Activated B cell treated with CpG ODN at 0.5 μM for 24 hours (primary cell): ENCODE measurements around the gene ERCC1. TPM values are rescaled to one million over a fixed set of nuclear protein-coding genes. Genes with fewer than 3 reads are reported as not detected.
"Not testable (repeated sequence)": the region's sequence is repeated elsewhere in the genome, so short reads cannot be mapped to it uniquely, and the experiment has no call there.

Experiments used
- ATAC-seq: fragments of 200-7000 bp; cut with Tn5 transposase; one replicate; pipeline ENCODE4 v1.10.0; 2021; ENCODE audit warnings: low read depth, mild to moderate bottlenecking, moderate library complexity
- CTCF ChIA-PET: fragments of 350-600 bp; sonication (Branson Sonifier 250); formaldehyde crosslinking; loops from one replicate; lab custom pipeline; 2021; ENCODE audit warnings: antibody characterized with exemption; lab: Charles Lee
- POLR2A ChIA-PET: fragments of 350-600 bp; sonication (Branson Sonifier 250); formaldehyde crosslinking; loops from one replicate; lab custom pipeline; 2021; ENCODE audit warnings: antibody characterized with exemption; lab: Charles Lee
- DNase-seq: peaks from one replicate; pipeline ENCODE4 v3.0.0; 2022
- H3K27ac Mint-ChIP-seq: one replicate; pipeline ENCODE4 v1.8.0; 2020; ENCODE audit warnings: mixed read lengths
- H3K27me3 Mint-ChIP-seq: one replicate; pipeline ENCODE4 v1.8.0; 2021; ENCODE audit warnings: mixed read lengths
- H3K36me3 Mint-ChIP-seq: one replicate; pipeline ENCODE4 v1.8.0; 2021; ENCODE audit warnings: low read depth, mixed read lengths
- H3K4me1 Mint-ChIP-seq: one replicate; pipeline ENCODE4 v1.8.0; 2021; ENCODE audit warnings: mixed read lengths
- H3K4me3 Mint-ChIP-seq: one replicate; pipeline ENCODE4 v1.8.0; 2020; ENCODE audit warnings: mild to moderate bottlenecking, mixed read lengths
- H3K9me3 Mint-ChIP-seq: one replicate; pipeline ENCODE4 v1.8.0; 2020; ENCODE audit warnings: mixed read lengths
- intact Hi-C: fragments of 100-400 bp; cut with micrococcal nuclease; formaldehyde crosslinking; loops from one replicate; pipeline ENCODE4 v1.15.1; 2024
- total RNA-seq: library from RNA; stranded (reverse); gene quantifications from 2 replicates; pipeline ENCODE4 v1.2.3, GENCODE V29; 2022
- TF ChIP-seq, protein P1 (sequence below): fragments of 200-600 bp; IDR thresholded peaks from one replicate; pipeline ENCODE4 v1.8.0; 2022; ENCODE audit warnings: antibody characterized with exemption, mild to moderate bottlenecking

Gene ERCC1
- total RNA-seq, 1 donor from 2014 or later, result 69.2 TPM

DNA sequence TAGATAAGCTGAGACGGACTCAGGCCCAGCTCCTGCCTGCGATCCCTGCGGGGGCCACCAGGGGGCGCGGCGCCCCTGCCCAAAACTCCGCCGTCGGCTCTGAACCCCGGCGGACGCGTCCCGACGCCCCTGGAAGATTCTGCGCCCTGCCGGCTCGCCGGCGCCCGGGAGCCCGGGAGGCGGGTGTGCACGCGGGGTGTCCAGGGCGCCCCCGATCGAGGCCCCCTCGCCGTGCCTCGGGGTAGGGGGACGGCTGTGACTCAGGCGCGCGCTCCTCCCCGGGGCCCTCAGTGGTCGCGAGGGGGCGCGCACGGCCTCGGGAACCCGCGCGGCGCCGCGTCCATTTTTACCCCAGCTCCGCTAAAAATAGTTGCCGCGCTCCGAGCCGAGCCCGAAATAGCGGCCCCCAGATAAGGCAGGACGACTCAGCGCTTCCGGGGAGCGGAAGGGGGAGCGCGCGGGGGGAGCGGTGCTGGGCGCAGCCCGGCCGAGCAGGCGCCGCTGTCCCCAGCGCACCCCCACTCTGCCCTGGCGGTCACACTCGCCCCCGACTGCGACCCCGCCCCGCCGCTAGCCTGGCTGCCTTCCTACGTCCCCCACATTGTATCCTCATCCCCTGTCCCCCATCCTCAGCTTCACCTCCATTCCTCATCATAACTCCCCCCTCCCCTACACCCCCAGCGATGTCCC is 16.0 kb upstream of the ERCC1 start:
- ATAC-seq (peak; percentile 40), DNase-seq (peak; percentile 94)
- Mint-ChIP-seq H3K4me1 (peaks cover 37% of the 10 kb centered on the region), H3K27me3 (no peaks in the 10 kb centered on the region), H3K4me3 (peak overlapping the region; percentile 72), H3K27ac (peak overlapping the region; percentile 75), H3K36me3 (no peaks in the 10 kb centered on the region), H3K9me3 (no peaks in the 10 kb centered on the region)
- POLR2A ChIA-PET, result interaction anchor here (0.5 to 3.3 kb wide), 23 partner anchors 8 to 1847 kb away, joined by 3 to 92 read pairs (median 4); partner anchors contain the start of genes BLOC1S3, FOSB, QPCTL and SNRPD2
- CTCF ChIA-PET, result interaction anchor here (0.6 to 5.4 kb wide), 41 partner anchors 9 to 669 kb away, joined by 3 to 336 read pairs (median 4); partner anchors contain the start of genes ERCC1, FOSB, GEMIN7 and PPP1R13L
- intact Hi-C loops, result loop anchor here (1.0 to 2.0 kb wide), 8 partner anchors 11 to 204 kb away; partner anchors contain the start of genes ERCC1, FOSB and POLR1G
- TF ChIP-seq, protein P1, sequence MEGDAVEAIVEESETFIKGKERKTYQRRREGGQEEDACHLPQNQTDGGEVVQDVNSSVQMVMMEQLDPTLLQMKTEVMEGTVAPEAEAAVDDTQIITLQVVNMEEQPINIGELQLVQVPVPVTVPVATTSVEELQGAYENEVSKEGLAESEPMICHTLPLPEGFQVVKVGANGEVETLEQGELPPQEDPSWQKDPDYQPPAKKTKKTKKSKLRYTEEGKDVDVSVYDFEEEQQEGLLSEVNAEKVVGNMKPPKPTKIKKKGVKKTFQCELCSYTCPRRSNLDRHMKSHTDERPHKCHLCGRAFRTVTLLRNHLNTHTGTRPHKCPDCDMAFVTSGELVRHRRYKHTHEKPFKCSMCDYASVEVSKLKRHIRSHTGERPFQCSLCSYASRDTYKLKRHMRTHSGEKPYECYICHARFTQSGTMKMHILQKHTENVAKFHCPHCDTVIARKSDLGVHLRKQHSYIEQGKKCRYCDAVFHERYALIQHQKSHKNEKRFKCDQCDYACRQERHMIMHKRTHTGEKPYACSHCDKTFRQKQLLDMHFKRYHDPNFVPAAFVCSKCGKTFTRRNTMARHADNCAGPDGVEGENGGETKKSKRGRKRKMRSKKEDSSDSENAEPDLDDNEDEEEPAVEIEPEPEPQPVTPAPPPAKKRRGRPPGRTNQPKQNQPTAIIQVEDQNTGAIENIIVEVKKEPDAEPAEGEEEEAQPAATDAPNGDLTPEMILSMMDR, result peak; percentile 98

DNA sequence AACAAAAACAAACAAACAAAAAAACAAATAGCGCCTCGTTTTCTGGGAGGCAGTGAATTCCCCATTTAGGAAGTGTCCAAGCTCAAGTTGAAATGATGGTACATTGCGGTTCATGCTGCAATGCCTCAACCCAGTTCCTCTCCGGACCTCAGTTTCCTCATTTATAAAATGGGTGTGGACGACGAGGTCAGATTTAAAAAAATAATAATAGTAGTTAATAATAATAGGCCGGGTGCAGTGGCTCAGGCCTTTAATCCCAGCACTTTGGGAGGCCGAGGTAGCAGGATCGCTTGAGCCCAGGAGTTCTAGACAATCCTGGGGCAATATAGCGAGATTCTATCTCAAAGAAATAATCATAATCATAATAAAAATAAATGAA is 15.5 kb upstream of the ERCC1 start:
- Mint-ChIP-seq H3K4me3 (peak overlapping the region; percentile 72), H3K4me1 (peaks cover 33% of the 10 kb centered on the region), H3K27me3 (no peaks in the 10 kb centered on the region), H3K36me3 (no peaks in the 10 kb centered on the region), H3K9me3 (no peaks in the 10 kb centered on the region), H3K27ac (peak overlapping the region; percentile 56)
- ChIA-PET CTCF (interaction anchor here (0.6 to 5.4 kb wide), 40 partner anchors 9 to 668 kb away, joined by 3 to 336 read pairs (median 4); partner anchors contain the start of genes ERCC1, FOSB, GEMIN7 and PPP1R13L), POLR2A (interaction anchor here (0.6 to 3.3 kb wide), 21 partner anchors 9 to 1848 kb away, joined by 3 to 92 read pairs (median 5); partner anchors contain the start of genes BLOC1S3, FOSB, QPCTL and SNRPD2)
- intact Hi-C loops, result loop anchor here (1.0 to 2.0 kb wide), 8 partner anchors 11 to 204 kb away; partner anchors contain the start of genes ERCC1, FOSB and POLR1G
- ATAC-seq, result no peak
- no peak for DNase-seq
- TF ChIP-seq, protein P1, result no peak

DNA sequence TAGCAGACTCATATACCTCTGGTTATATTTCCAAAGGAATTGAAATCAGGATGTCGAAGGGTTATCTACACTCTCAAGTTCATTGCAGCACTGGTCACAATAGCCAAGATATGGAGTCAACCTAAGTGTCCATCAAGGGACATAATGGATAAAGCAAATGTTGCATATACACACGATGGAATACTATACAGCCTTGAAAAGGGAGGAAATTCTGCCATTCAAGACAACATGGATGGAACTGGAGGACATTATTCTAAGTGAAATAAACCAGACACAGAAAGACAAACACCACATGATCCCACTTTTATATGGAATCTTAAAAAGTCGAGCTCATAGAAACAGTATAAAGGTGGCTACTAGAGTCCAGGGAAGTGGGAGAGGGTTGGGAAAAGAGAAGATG is 13.6 kb upstream of the ERCC1 start:
- DNase-seq (no peak), ATAC-seq (no peak)
- POLR2A ChIA-PET, result interaction anchor here (3.3 kb wide), 1 partner anchor 42 kb away, joined by 92 read pairs; no protein-coding TSS in a partner anchor
- Mint-ChIP-seq H3K4me3 (no peak overlapping the region), H3K27me3 (no peaks in the 10 kb centered on the region), H3K9me3 (no peaks in the 10 kb centered on the region), H3K4me1 (peaks cover 20% of the 10 kb centered on the region), H3K27ac (no peak overlapping the region), H3K36me3 (no peaks in the 10 kb centered on the region)
- TF ChIP-seq, protein P1, result no peak
- CTCF ChIA-PET, result interaction anchor here (3.1 to 5.4 kb wide), 2 partner anchors 35 to 42 kb away, joined by 21 to 336 read pairs; no protein-coding TSS in a partner anchor
- intact Hi-C loops, result no loop called here

DNA sequence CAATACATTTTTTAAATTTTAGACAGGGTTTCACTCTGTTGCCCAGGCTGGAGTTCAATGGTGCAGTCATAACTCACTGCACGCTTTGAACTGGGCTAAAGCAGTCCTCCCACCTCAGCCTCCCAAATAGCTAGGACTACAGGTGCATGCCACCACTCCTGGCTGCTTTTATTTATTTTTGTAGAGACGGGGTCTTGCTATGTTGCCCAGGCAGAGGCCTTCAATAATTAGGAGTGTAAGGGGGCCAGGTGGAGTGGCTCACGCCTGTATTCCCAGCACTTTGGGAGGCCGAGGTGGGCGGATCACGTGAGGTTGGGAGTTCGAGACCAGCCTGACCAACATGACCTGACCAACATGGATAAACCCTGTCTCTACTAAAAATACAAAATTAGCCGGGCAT is 8.8 kb upstream of the ERCC1 start:
- CTCF ChIA-PET, DNase-seq, H3K27me3 Mint-ChIP-seq, H3K27ac Mint-ChIP-seq, H3K36me3 Mint-ChIP-seq, H3K4me3 Mint-ChIP-seq, ATAC-seq, intact Hi-C loops, POLR2A ChIA-PET, H3K9me3 Mint-ChIP-seq: not testable (repeated sequence)
- peaks cover 13% of the 10 kb centered on the region for H3K4me1 Mint-ChIP-seq

DNA sequence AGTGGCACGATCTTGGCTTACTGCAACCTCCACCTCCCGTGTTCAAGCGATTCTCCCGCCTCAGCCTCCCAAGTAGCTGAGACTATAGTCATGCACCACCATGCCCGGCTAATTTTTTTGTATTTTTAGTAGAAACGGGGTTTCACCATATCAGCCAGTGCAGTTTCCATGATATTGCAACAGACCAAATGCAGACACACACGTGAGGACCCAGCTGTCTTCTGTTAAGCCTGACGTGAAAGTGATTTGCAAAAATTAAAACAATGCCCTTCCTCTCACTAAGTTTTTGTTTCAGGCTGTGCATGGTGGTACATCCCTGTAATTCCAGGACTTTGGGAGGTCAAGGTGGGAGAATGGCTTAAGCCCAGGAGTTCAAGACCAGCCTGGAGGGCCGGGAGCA is 7.3 kb upstream of the ERCC1 start:
- H3K9me3 Mint-ChIP-seq, H3K27me3 Mint-ChIP-seq, H3K27ac Mint-ChIP-seq, H3K36me3 Mint-ChIP-seq, H3K4me3 Mint-ChIP-seq, intact Hi-C loops, DNase-seq, ATAC-seq: not testable (repeated sequence)
- POLR2A ChIA-PET, result interaction anchor here (0.6 to 1.3 kb wide), 3 partner anchors 8 to 65 kb away, joined by 4 to 5 read pairs (median 5); partner anchors contain the start of gene FOSB
- CTCF ChIA-PET, result interaction anchor here (0.8 to 1.7 kb wide), 3 partner anchors 8 to 54 kb away, joined by 3 to 11 read pairs (median 5); no protein-coding TSS in a partner anchor
- H3K4me1 Mint-ChIP-seq, result peaks cover 16% of the 10 kb centered on the region

DNA sequence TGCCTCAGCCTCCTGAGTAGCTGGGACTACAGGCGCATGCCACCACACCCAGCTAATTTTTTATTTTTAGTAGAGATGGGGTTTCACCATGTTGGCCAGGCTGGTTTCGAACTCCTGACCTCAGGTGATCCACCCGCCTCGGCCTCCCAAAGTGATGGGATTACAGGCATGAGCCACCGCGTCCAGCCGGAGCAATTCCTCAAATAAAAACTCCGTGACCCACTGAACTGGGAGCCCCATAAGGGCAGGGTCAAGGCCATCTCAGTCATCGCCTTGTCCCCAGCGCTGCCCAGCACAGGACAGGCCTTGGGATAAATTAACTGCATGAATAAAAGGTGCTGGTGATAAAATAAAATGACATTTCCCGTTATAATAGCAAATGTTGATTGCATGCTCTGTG is 6.2 kb upstream of the ERCC1 start:
- not testable (repeated sequence) for H3K27ac Mint-ChIP-seq, H3K9me3 Mint-ChIP-seq, ATAC-seq, H3K27me3 Mint-ChIP-seq, H3K4me3 Mint-ChIP-seq, H3K36me3 Mint-ChIP-seq, DNase-seq
- H3K4me1 Mint-ChIP-seq, result peaks cover 16% of the 10 kb centered on the region
- ChIA-PET CTCF (interaction anchor here (0.6 to 1.5 kb wide), 2 partner anchors 10 to 16 kb away, joined by 3 to 11 read pairs; no protein-coding TSS in a partner anchor), POLR2A (interaction anchor here (0.8 to 1.3 kb wide), 2 partner anchors 9 to 49 kb away, joined by 4 to 5 read pairs; no protein-coding TSS in a partner anchor)
- intact Hi-C loops, result loop anchor here (5.0 to 10.0 kb wide), 3 partner anchors 127 to 345 kb away; no protein-coding TSS in a partner anchor
